ENCODE data around the gene AZU1.

- TF ChIP-seq EZH2 (IDR thresholded peaks at IDR 0.05; ENCODE audit: insufficient read depth, poor library complexity, severe bottlenecking) (no peak), EZH2phosphoT487 (IDR thresholded peaks at IDR 0.05; ENCODE audit: insufficient read depth, low read depth) (no peak)
Measured at GRCh38 chr19:855142-855541, 27.5 kb downstream of the AZU1 start.
